GM23248 (cell line): ENCODE results near the gene WFDC12. TPM values are rescaled to one million over a fixed set of nuclear protein-coding genes. Genes with fewer than 3 reads are reported as not detected.

Experiments
- DNase-seq: peaks from one replicate; pipeline ENCODE4 v3.0.0-alpha.2; 2015
- H2AFZ ChIP-seq: fragments of 200-600 bp; sonication (generic); 2 replicates; pipeline ENCODE4 v1.6.1; 2016; ENCODE audit warnings: antibody characterized with exemption
- H3F3A ChIP-seq: fragments of 200-600 bp; sonication (generic); 2 replicates; pipeline ENCODE4 v1.6.1; 2016; ENCODE audit warnings: mild to moderate bottlenecking, antibody characterized with exemption, mixed run types; ENCODE audit not compliant: insufficient read depth
- H3K27ac ChIP-seq: fragments of 200-600 bp; sonication (generic); 2 replicates; pipeline ENCODE4 v1.5.1; 2016; ENCODE audit warnings: mild to moderate bottlenecking
- H3K27me3 ChIP-seq: fragments of 200-600 bp; sonication (generic); replicated peaks from 2 replicates; pipeline ENCODE4 v1.6.1; 2016; ENCODE audit warnings: mild to moderate bottlenecking; ENCODE audit not compliant: insufficient read depth
- H3K36me3 ChIP-seq: fragments of 200-600 bp; sonication (generic); 2 replicates; pipeline ENCODE4 v1.6.1; 2016; ENCODE audit warnings: low read depth, mild to moderate bottlenecking
- H3K4me1 ChIP-seq: fragments of 200-600 bp; sonication (generic); 2 replicates; pipeline ENCODE4 v1.6.1; 2016; ENCODE audit warnings: mild to moderate bottlenecking; ENCODE audit not compliant: insufficient read depth
- H3K4me2 ChIP-seq: fragments of 200-600 bp; sonication (generic); one replicate; pipeline ENCODE4 v1.6.1; 2016; ENCODE audit warnings: mild to moderate bottlenecking; ENCODE audit not compliant: unreplicated experiment
- H3K4me3 ChIP-seq: fragments of 200-600 bp; sonication (generic); 2 replicates; pipeline ENCODE4 v1.5.1; 2016; ENCODE audit warnings: mild to moderate bottlenecking
- H3K79me2 ChIP-seq: fragments of 200-600 bp; sonication (generic); 2 replicates; pipeline ENCODE4 v1.6.1; 2016; ENCODE audit warnings: mild to moderate bottlenecking; ENCODE audit not compliant: insufficient read depth
- H3K9ac ChIP-seq: fragments of 200-600 bp; sonication (generic); 2 replicates; pipeline ENCODE4 v1.6.1; 2016; ENCODE audit warnings: mild to moderate bottlenecking
- H3K9me2 ChIP-seq: fragments of 200-600 bp; sonication (generic); 2 replicates; pipeline ENCODE4 v1.6.1; 2016; ENCODE audit warnings: mixed run types, mild to moderate bottlenecking, moderate library complexity; ENCODE audit not compliant: insufficient read depth
- H3K9me3 ChIP-seq: fragments of 200-600 bp; sonication (generic); one replicate; pipeline ENCODE4 v1.6.1; 2017; ENCODE audit warnings: low read depth
- H4K20me1 ChIP-seq: fragments of 200-600 bp; sonication (generic); 2 replicates; pipeline ENCODE4 v1.6.0; 2016; ENCODE audit not compliant: insufficient read depth
- EZH2 ChIP-seq: fragments of 200-600 bp; sonication (generic); IDR thresholded peaks from 2 replicates; pipeline ENCODE4 v1.6.1; 2018; ENCODE audit warnings: antibody characterized with exemption, mild to moderate bottlenecking; ENCODE audit not compliant: insufficient read depth, poor library complexity, severe bottlenecking
- EZH2phosphoT487 ChIP-seq: fragments of 200-600 bp; sonication (generic); IDR thresholded peaks from 2 replicates; pipeline ENCODE4 v1.6.1; 2018; ENCODE audit warnings: antibody characterized with exemption, moderate library complexity, mild to moderate bottlenecking, low read depth; ENCODE audit not compliant: insufficient read depth
- WGBS, 2 experiments: methylation state at CpG; one replicate each; pipeline ENCODE4 v1.1.6; 2015 to 2017; ENCODE audit warnings: low lambda C conversion rate in 2 of 2, low coverage in 1 of 2; ENCODE audit errors: missing lambda C conversion rate in 2 of 2; 5-methylcytosine and 5-hydroxymethylcytosine counted together
- in situ Hi-C: fragments of 300-500 bp; cut with MboI; formaldehyde crosslinking; loops from 2 replicates; pipeline ENCODE4 v1.15.0; 2020
- polyA plus RNA-seq: library from polyadenylated mRNA; unstranded; fragments of >200 nt; fragmentation: Nextera tagmentation; extraction: Ambion mirVana; gene quantifications from 2 replicates; pipeline ENCODE4 v1.2.1, GENCODE V29; 2016
- total RNA-seq: library from RNA; depleted of rRNA; stranded (reverse); fragments of >200 nt; shearing (Covaris generic); gene quantifications from 2 replicates; pipeline ENCODE4 v1.2.3, GENCODE V29; 2014; rRNA removed

WFDC12 gene
- total RNA-seq (not detected in 2 replicates), polyA plus RNA-seq (not detected in 2 replicates)

- 39 to 43% methylated on average over 6 of the region's 6 CpGs for WGBS, 2 experiments
Measured at GRCh38 chr20:45124365-45124764, at the start of gene WFDC12. Gene WFDC12, minus strand, starts transcription at chr20:45124465. Its CDS starts 18 bp downstream, at chr20:45124447.

GRCh38 chr20:45173522-45173921 lies 49.3 kb upstream of the WFDC12 start:
- Histone ChIP-seq H3K27me3 (no peaks in the 10 kb centered on the region; the same call in 1 of the 2 replicates), H4K20me1 (no peaks in the 10 kb centered on the region), H3K4me2 (no peak overlapping the region), H3K9me2 (no peaks in the 10 kb centered on the region), H3K4me1 (no peaks in the 10 kb centered on the region), H3F3A (no peaks in the 10 kb centered on the region), H3K4me3 (no peak overlapping the region), H2AFZ (no peak overlapping the region), H3K9me3 (no peaks in the 10 kb centered on the region), H3K27ac (no peak overlapping the region), H3K9ac (no peak overlapping the region), H3K36me3 (no peaks in the 10 kb centered on the region), H3K79me2 (no peaks in the 10 kb centered on the region)
- WGBS, 2 experiments = 0% methylated on average over 1 of the region's 1 CpG
- in situ Hi-C loops = no loop called here
- TF ChIP-seq EZH2 (no peak), EZH2phosphoT487 (no peak)
- no peak for DNase-seq

More at GRCh38 chr20:45124365-45124764, at the start of gene WFDC12:
- H3K4me1 ChIP-seq = no peaks in the 10 kb centered on the region
- H3K9me2 ChIP-seq = no peaks in the 10 kb centered on the region
- in situ Hi-C loops = no loop called here
- no peak within 1 kb of the TSS for H3K9ac ChIP-seq
- H2AFZ ChIP-seq = no peak within 1 kb of the TSS
- no peak within 1 kb of the TSS for H3K4me3 ChIP-seq
- H3K27me3 ChIP-seq = peaks cover 35% of the 10 kb centered on the region
- no peak for DNase-seq
- no peaks in the 10 kb centered on the region for H3F3A ChIP-seq
- no peaks in the 10 kb centered on the region for H4K20me1 ChIP-seq
- H3K79me2 ChIP-seq = no peaks in the 10 kb centered on the region
- no peak within 1 kb of the TSS for H3K4me2 ChIP-seq
- no peaks in the 10 kb centered on the region for H3K9me3 ChIP-seq
- TF ChIP-seq EZH2phosphoT487 = no peak
- no peak for TF ChIP-seq EZH2
- H3K36me3 ChIP-seq = no peaks in the 10 kb centered on the region
- no peak within 1 kb of the TSS for H3K27ac ChIP-seq

GRCh38 chr20:45164906-45165305 lies 40.6 kb upstream of the WFDC12 start:
- H3K4me2 ChIP-seq = no peak overlapping the region
- WGBS, 2 experiments = 38 to 53% methylated on average over 1 of the region's 1 CpG
- no peak overlapping the region for H3K4me3 ChIP-seq
- no peak overlapping the region for H3K9ac ChIP-seq
- no peak overlapping the region for H3K27ac ChIP-seq
- no peaks in the 10 kb centered on the region for H4K20me1 ChIP-seq
- H3K27me3 ChIP-seq = no peaks in the 10 kb centered on the region
- H2AFZ ChIP-seq = no peak overlapping the region
- H3K9me3 ChIP-seq = no peaks in the 10 kb centered on the region
- no peaks in the 10 kb centered on the region for H3K9me2 ChIP-seq
- TF ChIP-seq EZH2 = no peak
- TF ChIP-seq EZH2phosphoT487 = no peak
- in situ Hi-C loops = no loop called here
- no peaks in the 10 kb centered on the region for H3F3A ChIP-seq
- DNase-seq = no peak
- H3K4me1 ChIP-seq = no peaks in the 10 kb centered on the region
- H3K36me3 ChIP-seq = no peaks in the 10 kb centered on the region
- no peaks in the 10 kb centered on the region for H3K79me2 ChIP-seq

GRCh38 chr20:45163083-45163803 lies 39.0 kb upstream of the WFDC12 start:
- H3K27ac ChIP-seq = no peak overlapping the region
- no peaks in the 10 kb centered on the region for H3K79me2 ChIP-seq
- no peaks in the 10 kb centered on the region for H3K36me3 ChIP-seq
- no peaks in the 10 kb centered on the region for H3F3A ChIP-seq
- H2AFZ ChIP-seq = no peak overlapping the region
- H3K9me3 ChIP-seq = no peaks in the 10 kb centered on the region
- no peak overlapping the region for H3K4me2 ChIP-seq
- in situ Hi-C loops = no loop called here
- no peak for TF ChIP-seq EZH2
- no peak for TF ChIP-seq EZH2phosphoT487
- H4K20me1 ChIP-seq = no peaks in the 10 kb centered on the region
- no peak overlapping the region for H3K4me3 ChIP-seq
- no peak overlapping the region for H3K9ac ChIP-seq
- DNase-seq = no peak
- H3K4me1 ChIP-seq = no peaks in the 10 kb centered on the region
- no peaks in the 10 kb centered on the region for H3K9me2 ChIP-seq
- WGBS, 2 experiments = 0 to 8% methylated on average over 1 of the region's 1 CpG
- no peaks in the 10 kb centered on the region for H3K27me3 ChIP-seq
